Caki2 (cell line): ENCODE results near the gene PPFIBP2. TPM values are rescaled to one million over a fixed set of nuclear protein-coding genes. Genes with fewer than 3 reads are reported as not detected.

Experiments used
- DNase-seq: peaks from one replicate; pipeline ENCODE4 v3.0.0-alpha.2; 2015; ENCODE audit warnings: low read depth
- in situ Hi-C: cut with HindIII; loops from 2 replicates; pipeline ENCODE4 v1.10.0; 2016; ENCODE audit warnings: low sequenced_read_pairs, low pct_unique_long_range_greater_than_20kb, mixed read lengths
- total RNA-seq: library from RNA; depleted of rRNA; stranded (reverse); fragments of >200 nt; shearing (Covaris generic); gene quantifications from 2 replicates; pipeline ENCODE4 v1.2.3, GENCODE V29; 2014; ENCODE audit warnings: low replicate concordance

Gene PPFIBP2
- total RNA-seq, 1 experiment from 2014 or later = 10.1 TPM

DNA sequence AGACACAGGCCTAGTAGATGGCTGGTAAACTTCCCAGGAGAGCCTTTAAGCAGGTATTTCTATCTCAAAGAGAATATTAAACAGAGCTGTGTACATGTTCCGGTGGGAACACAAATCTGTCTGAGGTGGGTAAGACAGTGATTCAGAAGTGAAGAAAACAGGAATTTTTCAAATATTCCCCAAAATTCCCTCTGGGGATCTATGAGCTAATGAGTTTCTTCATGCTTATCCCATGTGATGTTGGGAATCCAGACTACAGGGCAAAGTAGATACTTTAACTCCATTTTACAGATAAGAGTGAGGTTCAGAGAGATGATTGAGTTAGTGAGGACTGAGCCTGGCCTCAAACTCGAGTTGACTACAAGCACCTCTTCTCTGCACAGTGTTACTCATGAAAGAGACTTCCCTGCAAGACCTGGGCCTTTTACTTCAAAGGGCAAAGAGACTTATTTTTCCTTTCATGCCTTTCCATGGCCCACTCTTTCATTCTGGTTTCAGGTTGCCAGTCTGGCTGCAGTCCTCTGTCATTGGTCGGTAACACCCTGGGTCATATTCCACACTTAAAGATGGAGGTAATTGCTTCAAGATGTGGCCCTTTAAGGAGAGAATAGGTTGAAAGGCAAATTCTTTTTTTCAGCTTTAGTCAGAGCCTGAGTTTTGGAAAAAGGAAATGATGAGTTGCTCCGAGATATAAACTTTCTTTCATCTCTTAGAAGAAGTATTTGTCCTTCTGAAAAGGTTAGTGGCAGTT lies 89.4 kb downstream of the PPFIBP2 start:
- in situ Hi-C loops = no loop called here
- DNase-seq = no peak

DNA sequence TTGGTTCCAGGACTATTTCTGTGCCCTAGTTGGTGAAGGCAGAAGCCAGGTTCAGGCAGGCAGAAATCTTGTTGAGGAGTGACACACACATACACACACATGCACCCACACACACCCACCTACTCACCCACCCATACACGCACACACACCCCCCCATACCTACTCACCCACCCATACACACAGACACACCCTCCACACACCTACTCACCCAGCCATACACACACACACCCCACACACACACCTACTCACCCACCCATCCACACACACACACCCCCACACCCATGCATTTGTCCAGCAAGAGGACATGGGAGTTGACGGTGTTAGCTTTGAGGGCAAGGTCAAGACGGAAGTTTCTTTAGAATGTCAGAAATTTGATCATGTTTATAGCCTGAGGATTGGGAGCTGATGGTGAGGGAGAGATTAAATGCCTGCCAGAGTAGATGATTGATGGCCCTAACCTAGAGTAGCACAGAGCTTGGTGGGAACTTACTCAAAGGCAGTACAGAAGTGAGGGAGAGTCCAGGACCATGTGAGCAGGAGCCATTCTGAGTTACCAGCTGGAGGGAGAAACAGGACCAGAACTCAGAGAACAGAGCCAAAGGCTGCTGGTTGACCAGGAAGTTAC lies 90.6 kb downstream of the PPFIBP2 start:
- DNase-seq = peak; percentile 66
- in situ Hi-C loops = no loop called here

DNA sequence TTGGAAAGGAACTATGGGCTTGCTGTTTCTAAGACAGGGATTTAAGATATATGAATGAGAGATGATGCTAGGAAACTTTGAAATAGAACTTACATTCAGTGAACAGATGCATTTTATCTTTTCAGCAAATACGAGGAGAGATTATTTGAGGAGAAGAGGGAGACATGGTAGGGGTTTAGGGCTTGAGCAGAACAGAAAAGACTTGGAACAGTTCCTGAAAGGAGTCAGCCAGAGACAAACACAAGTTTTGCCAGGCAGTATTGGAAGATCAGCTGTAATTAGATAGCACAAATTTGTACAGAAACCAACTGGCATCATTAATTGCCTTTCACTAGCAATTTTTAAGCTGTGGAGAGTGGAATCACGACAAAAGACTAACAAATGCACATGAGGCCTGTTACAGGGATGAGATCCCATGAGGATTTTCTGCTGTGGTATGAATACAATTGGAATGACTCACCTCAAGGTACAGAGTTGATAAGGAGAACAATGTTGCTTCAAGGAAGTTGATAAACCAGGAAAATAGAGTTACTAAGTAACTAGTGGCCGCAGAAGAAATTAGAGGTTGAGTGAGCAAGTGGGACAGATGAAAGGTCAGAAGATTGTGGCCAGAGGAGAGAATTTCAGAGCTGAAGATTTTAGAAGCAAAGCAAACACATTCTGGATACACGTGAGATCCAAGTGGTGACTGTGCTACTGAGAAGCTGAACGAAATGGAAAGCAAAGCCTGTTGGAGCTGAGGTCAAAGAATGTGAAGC lies 91.6 kb downstream of the PPFIBP2 start:
- in situ Hi-C loops = no loop called here
- peak; percentile 94 for DNase-seq

GRCh38 chr11:7606496-7606895 lies 92.7 kb downstream of the PPFIBP2 start:
- DNase-seq = no peak
- in situ Hi-C loops = no loop called here

- DNase-seq = no peak
Observed at GRCh38 chr11:7609015-7609414, 95.2 kb downstream of the PPFIBP2 start.

DNA sequence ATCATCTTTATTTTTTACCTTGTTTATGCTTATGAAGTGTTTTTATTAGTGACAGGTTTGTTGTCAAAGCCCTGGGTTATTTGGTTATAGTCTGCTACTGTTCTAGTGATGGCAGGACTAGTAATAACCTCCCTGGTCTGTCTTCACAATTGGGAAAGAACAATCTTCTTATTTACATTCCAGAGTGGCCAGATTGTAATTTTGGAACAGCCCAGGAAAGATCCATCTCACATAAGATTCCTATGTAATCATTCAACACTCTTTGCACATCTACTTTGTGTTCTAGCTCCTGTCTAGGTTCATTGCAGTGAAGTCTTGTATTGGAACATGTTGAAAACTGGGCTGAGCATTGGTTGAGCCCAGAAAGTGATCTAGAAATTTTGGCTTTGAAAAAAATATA lies 95.7 kb downstream of the PPFIBP2 start:
- in situ Hi-C loops = no loop called here
- DNase-seq = no peak

More at GRCh38 chr11:7609015-7609414, 95.2 kb downstream of the PPFIBP2 start:
- in situ Hi-C loops = no loop called here

GRCh38 chr11:7610393-7610792 lies 96.6 kb downstream of the PPFIBP2 start:
- no peak for DNase-seq
- in situ Hi-C loops = no loop called here

DNA sequence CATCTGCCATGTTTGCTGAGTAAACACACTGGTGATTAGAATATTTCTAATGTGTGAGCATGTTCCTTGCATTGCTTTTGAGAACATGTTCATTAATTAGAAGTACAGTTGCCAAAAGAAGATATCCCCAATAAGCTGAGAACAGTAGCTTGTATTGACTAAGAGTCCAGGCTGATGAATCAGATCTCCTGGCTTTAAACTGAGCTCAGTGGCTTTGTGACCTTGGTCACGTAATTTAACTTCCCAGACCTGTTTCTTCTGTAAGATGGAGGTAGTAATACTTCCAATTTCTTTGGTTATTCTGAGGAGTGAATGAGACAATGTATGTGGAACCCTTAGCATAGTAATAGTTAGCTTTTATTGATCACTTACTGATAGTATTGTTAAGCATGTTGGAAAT lies 97.6 kb downstream of the PPFIBP2 start:
- DNase-seq = no peak
- in situ Hi-C loops = no loop called here

GRCh38 chr11:7612056-7612660 lies 98.4 kb downstream of the PPFIBP2 start:
- in situ Hi-C loops = no loop called here
- no peak for DNase-seq

- peak; percentile 83 for DNase-seq
- in situ Hi-C loops = no loop called here
Observed at GRCh38 chr11:7612661-7613393, 99.0 kb downstream of the PPFIBP2 start.

DNA sequence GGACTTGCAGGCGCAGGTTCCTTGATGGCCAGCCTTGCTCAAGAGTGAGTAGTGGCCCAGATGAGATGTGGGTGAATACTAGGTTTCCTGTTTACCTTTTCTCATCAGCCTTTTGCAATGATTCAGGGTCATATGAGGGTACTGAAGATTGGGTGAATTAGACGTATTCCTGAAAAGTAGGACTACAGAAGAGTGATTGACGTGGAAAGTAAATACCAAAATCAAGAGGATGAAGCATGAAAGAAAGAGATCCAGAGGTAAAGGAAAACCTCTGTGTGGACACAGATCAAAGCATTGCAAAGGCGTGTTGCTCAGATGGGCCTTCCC lies 99.6 kb downstream of the PPFIBP2 start:
- in situ Hi-C loops = no loop called here
- no peak for DNase-seq

DNA sequence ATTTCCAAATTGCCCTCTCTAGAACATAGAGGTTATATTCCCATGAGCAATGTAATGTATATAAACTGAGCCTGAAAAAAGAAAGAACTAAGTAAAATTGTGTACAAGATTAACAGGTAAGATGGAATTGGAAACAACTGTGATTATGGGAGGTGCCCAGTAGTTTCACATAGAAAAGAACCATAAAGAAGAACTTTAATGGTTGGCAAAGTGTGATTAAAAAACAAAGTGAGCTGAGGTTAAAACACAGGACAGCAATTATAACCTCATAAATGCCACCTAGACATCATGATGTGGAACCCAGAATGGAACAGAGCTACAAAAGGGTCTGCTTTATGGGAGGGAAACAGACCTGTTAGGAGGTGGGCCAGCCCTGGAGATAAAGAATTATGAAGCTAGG lies 100.9 kb downstream of the PPFIBP2 start:
- in situ Hi-C loops = no loop called here
- DNase-seq = no peak

DNA sequence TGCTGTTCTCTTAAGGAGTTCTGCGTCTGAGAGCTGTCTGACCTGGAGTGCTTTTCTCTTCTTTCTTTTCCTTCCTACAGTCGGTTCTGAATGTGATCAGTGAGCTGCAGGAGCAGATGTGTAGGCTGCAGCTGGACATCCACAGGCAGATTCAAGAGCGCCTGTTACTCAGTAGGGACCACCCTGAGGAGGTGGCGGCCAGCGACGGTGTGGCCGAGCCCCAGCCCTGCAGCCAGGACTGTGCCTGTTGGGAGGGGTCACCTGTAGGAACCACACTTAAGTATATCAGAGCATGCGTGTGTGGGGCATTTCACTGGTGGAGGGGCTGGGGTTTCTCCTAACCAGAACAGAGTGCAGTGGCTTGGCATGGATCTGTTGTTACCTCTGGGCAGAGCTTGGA lies 103.2 kb downstream of the PPFIBP2 start:
- no peak for DNase-seq
- in situ Hi-C loops = no loop called here

- in situ Hi-C loops = no loop called here
- no peak for DNase-seq
Observed at GRCh38 chr11:7619322-7619721, 105.5 kb downstream of the PPFIBP2 start.

DNA sequence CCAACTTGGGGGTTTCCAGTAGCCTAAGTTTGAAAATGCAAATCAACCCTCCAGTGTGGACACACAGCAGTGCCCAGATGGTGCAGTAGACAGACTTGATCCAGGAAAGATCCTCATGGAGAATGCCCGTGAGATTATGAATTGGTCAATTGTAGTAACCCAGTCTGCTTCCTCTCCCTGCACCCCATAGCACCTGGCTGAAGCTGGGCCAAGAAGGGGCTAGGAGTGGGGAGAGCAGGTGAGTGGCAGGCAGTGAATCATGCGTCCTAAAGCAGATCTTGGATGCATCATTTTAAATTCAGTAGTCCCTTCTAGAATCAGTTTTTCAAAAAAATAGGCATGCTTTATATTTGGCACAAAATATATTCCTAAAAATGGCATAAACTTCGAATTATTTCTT lies 107.3 kb downstream of the PPFIBP2 start:
- DNase-seq = no peak

DNA sequence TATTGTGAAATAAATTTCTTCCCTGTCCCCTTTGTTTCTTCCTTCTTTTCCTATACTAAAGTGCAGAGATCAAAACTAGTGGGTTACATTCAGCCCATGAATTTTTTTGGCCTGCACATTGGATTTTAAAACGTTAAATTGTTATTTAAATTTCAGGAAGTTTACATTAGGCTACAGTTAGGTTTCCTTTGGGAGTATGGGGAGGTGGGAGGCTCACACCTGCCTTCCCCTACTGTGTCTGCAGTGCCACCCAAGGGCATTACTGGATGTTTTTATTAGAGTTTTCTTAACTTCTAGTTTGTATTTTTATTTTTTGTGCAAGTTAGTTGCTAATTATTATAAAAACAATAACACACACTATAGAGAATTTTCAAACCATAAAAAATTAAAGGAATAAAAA lies 107.8 kb downstream of the PPFIBP2 start:
- DNase-seq = no peak
- in situ Hi-C loops = no loop called here

More for the DNA sequence above, 107.3 kb downstream of the PPFIBP2 start:
- in situ Hi-C loops = no loop called here

DNA sequence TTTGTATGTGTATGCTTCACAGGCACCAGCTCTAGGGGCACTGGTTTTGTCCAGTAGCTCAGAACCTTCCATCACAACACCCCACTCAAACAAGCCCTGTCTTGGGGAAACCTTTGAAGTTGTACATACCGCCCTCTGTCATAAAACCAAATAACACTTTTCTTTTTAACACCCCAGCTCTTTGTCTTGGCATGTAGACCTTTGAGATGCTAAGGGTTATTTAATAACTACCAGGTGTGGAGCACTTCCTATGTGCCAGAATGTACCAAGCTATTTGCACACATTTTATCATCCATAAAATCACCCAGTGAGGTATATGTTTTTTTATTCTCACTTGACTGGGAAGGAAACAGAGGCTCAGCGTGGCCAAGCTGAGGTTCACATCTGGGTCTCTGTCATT lies 108.9 kb downstream of the PPFIBP2 start:
- no peak for DNase-seq
- in situ Hi-C loops = no loop called here

GRCh38 chr11:7628660-7629059 lies 114.9 kb downstream of the PPFIBP2 start:
- no peak for DNase-seq
- in situ Hi-C loops = no loop called here
